ENCODE data around the gene PAF1. TPM values are rescaled to one million over a fixed set of nuclear protein-coding genes. Genes with fewer than 3 reads are reported as not detected.
"Not testable (repeated sequence)": the region's sequence is repeated elsewhere in the genome, so short reads cannot be mapped to it uniquely, and the experiment has no call there.

Gene PAF1
- total RNA-seq, 1 donor from 2014 or later: 43.6 TPM

GRCh38 chr19:39380521-39381502 lies 10.1 kb downstream of the PAF1 start:
- no peak for DNase-seq (ENCODE audit: extremely low spot score, unreplicated experiment)
- peaks cover 13% of the 10 kb centered on the region for H3K36me3 Mint-ChIP-seq
- H3K27me3 Mint-ChIP-seq: no peaks in the 10 kb centered on the region
- no peaks in the 10 kb centered on the region for H3K9me3 Mint-ChIP-seq
- no peaks in the 10 kb centered on the region for H3K4me1 Mint-ChIP-seq (ENCODE audit: unreplicated experiment)
- H3K4me3 Mint-ChIP-seq: no peak overlapping the region
- no peak overlapping the region for H3K27ac Mint-ChIP-seq
- TF ChIP-seq, protein P1, sequence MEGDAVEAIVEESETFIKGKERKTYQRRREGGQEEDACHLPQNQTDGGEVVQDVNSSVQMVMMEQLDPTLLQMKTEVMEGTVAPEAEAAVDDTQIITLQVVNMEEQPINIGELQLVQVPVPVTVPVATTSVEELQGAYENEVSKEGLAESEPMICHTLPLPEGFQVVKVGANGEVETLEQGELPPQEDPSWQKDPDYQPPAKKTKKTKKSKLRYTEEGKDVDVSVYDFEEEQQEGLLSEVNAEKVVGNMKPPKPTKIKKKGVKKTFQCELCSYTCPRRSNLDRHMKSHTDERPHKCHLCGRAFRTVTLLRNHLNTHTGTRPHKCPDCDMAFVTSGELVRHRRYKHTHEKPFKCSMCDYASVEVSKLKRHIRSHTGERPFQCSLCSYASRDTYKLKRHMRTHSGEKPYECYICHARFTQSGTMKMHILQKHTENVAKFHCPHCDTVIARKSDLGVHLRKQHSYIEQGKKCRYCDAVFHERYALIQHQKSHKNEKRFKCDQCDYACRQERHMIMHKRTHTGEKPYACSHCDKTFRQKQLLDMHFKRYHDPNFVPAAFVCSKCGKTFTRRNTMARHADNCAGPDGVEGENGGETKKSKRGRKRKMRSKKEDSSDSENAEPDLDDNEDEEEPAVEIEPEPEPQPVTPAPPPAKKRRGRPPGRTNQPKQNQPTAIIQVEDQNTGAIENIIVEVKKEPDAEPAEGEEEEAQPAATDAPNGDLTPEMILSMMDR (conservative IDR thresholded peaks at IDR 0.05): no peak

- no peak for DNase-seq (ENCODE audit: extremely low spot score, unreplicated experiment)
- TF ChIP-seq, protein P1 (conservative IDR thresholded peaks at IDR 0.05): no peak
- Mint-ChIP-seq H3K27me3 (no peaks in the 10 kb centered on the region), H3K9me3 (no peaks in the 10 kb centered on the region), H3K4me1 (ENCODE audit: unreplicated experiment) (no peaks in the 10 kb centered on the region), H3K27ac (no peak overlapping the region), H3K4me3 (no peak overlapping the region), H3K36me3 (peaks cover 16% of the 10 kb centered on the region)
Measured at GRCh38 chr19:39379865-39380396, 11.0 kb downstream of the PAF1 start.

GRCh38 chr19:39379366-39379765 lies 11.5 kb downstream of the PAF1 start:
- H3K36me3 Mint-ChIP-seq: peaks cover 19% of the 10 kb centered on the region
- not testable (repeated sequence) for H3K4me1 Mint-ChIP-seq (ENCODE audit: unreplicated experiment); DNase-seq (ENCODE audit: extremely low spot score, unreplicated experiment); H3K27me3 Mint-ChIP-seq; H3K4me3 Mint-ChIP-seq; H3K9me3 Mint-ChIP-seq; H3K27ac Mint-ChIP-seq

GRCh38 chr19:39377373-39378362 lies 13.2 kb downstream of the PAF1 start:
- H3K27me3 Mint-ChIP-seq: no peaks in the 10 kb centered on the region
- H3K4me1 Mint-ChIP-seq (ENCODE audit: unreplicated experiment): no peaks in the 10 kb centered on the region
- no peak overlapping the region for H3K27ac Mint-ChIP-seq
- H3K36me3 Mint-ChIP-seq: peaks cover 23% of the 10 kb centered on the region
- TF ChIP-seq, protein P1 (conservative IDR thresholded peaks at IDR 0.05): no peak
- no peak overlapping the region for H3K4me3 Mint-ChIP-seq
- H3K9me3 Mint-ChIP-seq: no peaks in the 10 kb centered on the region
- DNase-seq (ENCODE audit: extremely low spot score, unreplicated experiment): no peak

DNA sequence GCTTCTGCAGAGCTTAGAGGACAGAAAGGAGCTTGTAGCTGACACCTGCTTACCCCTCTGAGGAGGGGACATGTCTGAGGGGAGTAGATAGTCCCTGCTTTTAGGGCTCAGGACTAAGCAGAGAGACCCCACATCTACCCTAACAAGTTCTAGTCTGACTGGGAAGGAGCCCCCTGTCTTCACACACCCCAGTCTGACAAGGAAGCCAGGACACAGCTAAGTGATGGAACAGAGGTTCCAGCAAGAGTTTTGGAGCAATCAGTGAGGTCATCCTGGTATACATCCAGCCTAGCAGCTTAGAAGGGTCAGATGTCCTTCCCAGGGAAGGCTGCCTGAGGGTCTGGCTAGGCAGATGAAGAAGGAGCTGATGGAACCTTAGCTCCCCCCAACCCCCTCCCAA lies 15.0 kb downstream of the PAF1 start:
- Mint-ChIP-seq H3K27me3 (no peaks in the 10 kb centered on the region), H3K4me3 (no peak overlapping the region), H3K27ac (no peak overlapping the region), H3K4me1 (ENCODE audit: unreplicated experiment) (no peaks in the 10 kb centered on the region), H3K36me3 (peaks cover 24% of the 10 kb centered on the region), H3K9me3 (no peaks in the 10 kb centered on the region)
- TF ChIP-seq, protein P1 (conservative IDR thresholded peaks at IDR 0.05): no peak
- DNase-seq (ENCODE audit: extremely low spot score, unreplicated experiment): no peak

Measured in type B pancreatic cell (in vitro differentiated cells).